Measurements from ENCODE around the gene CCRL2.

DNA sequence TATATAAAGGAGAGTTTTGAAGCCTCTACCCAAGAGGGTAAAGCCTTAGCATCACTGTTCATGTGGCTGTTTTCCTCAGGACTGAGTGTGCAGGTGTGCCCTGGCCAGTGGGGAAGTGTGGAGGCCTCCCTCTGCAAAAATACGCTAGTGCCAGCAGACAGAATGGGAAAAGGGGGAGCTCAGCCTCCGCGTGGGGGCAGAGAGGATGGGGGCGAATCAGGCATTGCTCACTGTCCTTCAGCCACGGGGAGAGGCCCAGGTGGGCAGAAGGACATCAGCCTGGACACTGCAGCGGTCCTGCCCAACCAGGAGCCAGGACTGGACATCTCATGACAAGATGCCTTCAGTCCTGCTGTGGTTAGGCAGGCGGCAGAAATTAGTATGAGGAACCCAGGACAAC, 47.5 kb downstream of the CCRL2 start:
- TF ChIP-seq YY1 (IDR thresholded peaks at IDR 0.05; ENCODE audit: insufficient read depth, insufficient read length) = no peak
- no peak for TF ChIP-seq ZNF274 (IDR thresholded peaks at IDR 0.05; ENCODE audit: low read depth, low read length)
- TF ChIP-seq SUZ12 (IDR thresholded peaks at IDR 0.05; ENCODE audit: extremely low read depth, insufficient read depth, insufficient read length) = no peak

All from NT2/D1 (cell line).